Tibial nerve (tissue), 3 donors: ENCODE measurements around the gene ZNF606.

Experiments
- POLR2A ChIP-seq, 2 donors: fragments of 450-650 bp; IDR thresholded peaks; one replicate each; pipeline ENCODE4 v1.6.1; 2017; ENCODE audit warnings: antibody characterized with exemption in 2 of 2, mild to moderate bottlenecking in 2 of 2, moderate library complexity in 2 of 2
- TF ChIP-seq, protein P1 (sequence below), 5 experiments: fragments of 200-600 bp in 3 of 5; fragments of 450-650 bp in 2 of 5; sonication (generic) in 3 of 5; IDR thresholded peaks; one replicate each; pipeline ENCODE4 v1.5.1; 2016 to 2019; ENCODE audit warnings: antibody characterized with exemption in 5 of 5, mild to moderate bottlenecking in 3 of 5, moderate library complexity in 2 of 5

DNA sequence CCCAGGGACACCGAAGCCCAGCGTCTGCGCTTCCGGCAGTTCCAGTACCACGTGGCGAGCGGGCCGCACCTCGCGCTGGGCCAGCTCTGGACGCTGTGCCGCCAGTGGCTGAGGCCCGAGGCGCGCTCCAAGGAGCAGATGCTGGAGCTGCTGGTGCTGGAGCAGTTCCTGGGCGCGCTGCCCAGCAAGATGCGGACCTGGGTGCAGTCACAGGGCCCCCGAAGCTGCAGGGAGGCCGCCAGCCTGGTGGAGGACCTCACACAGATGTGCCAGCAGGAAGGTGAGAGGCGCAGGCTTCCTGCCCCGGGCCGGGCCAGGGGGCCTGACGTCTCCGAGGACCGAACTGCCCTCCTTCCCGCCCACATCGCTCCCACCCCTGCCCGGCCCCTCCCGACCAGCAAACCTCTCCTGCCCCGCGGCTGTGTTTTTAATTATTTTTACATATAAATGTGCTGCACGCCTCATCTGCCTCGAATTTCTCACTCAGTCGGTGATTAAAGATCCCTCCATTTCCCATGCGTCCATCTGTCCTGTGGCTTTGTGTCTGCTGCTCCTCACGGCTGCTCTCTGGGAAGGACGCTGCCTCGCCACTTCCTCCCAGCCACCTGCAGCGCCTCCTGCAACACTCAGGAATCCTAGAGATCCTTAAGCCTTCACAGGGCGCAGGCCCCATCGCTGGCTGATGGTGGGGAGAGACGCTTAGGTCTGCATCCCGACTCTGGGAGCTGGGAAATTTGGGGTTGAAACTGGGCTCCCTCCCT is 35.5 kb upstream of the ZNF606 start:
- TF ChIP-seq, protein P1, sequence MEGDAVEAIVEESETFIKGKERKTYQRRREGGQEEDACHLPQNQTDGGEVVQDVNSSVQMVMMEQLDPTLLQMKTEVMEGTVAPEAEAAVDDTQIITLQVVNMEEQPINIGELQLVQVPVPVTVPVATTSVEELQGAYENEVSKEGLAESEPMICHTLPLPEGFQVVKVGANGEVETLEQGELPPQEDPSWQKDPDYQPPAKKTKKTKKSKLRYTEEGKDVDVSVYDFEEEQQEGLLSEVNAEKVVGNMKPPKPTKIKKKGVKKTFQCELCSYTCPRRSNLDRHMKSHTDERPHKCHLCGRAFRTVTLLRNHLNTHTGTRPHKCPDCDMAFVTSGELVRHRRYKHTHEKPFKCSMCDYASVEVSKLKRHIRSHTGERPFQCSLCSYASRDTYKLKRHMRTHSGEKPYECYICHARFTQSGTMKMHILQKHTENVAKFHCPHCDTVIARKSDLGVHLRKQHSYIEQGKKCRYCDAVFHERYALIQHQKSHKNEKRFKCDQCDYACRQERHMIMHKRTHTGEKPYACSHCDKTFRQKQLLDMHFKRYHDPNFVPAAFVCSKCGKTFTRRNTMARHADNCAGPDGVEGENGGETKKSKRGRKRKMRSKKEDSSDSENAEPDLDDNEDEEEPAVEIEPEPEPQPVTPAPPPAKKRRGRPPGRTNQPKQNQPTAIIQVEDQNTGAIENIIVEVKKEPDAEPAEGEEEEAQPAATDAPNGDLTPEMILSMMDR (IDR thresholded peaks at IDR 0.05), result no peak
- no peak for TF ChIP-seq POLR2A (IDR thresholded peaks at IDR 0.05)
